HG03439 (cell line): ENCODE results near the gene LARP4B.

ENCODE experiments used
- ATAC-seq: cut with Tn5 transposase; IDR thresholded peaks from one replicate; pipeline ENCODE4 v1.9.1; 2021; ENCODE audit warnings: mild to moderate bottlenecking, moderate library complexity; ENCODE audit not compliant: unreplicated experiment

The LARP4B gene

GRCh38 chr10:811379-812175 is 119.9 kb downstream of the LARP4B start:
- no peak for ATAC-seq

GRCh38 chr10:810351-810846 is 121.1 kb downstream of the LARP4B start:
- ATAC-seq: no peak

- ATAC-seq: no peak
Measured at GRCh38 chr10:809671-810350, 121.7 kb downstream of the LARP4B start.

- ATAC-seq: no peak
Measured at GRCh38 chr10:807958-808353, 123.5 kb downstream of the LARP4B start.

GRCh38 chr10:807163-807957 is 124.1 kb downstream of the LARP4B start:
- no peak for ATAC-seq

GRCh38 chr10:806451-807162 is 124.9 kb downstream of the LARP4B start:
- no peak for ATAC-seq

GRCh38 chr10:805620-806305 is 125.7 kb downstream of the LARP4B start:
- no peak for ATAC-seq

GRCh38 chr10:804787-805619 is 126.5 kb downstream of the LARP4B start:
- ATAC-seq: no peak

GRCh38 chr10:804191-804781 is 127.2 kb downstream of the LARP4B start:
- no peak for ATAC-seq

- ATAC-seq: no peak
Measured at GRCh38 chr10:803041-803741, 128.3 kb downstream of the LARP4B start.

- no peak for ATAC-seq
Measured at GRCh38 chr10:802506-802905, 129.0 kb downstream of the LARP4B start.

GRCh38 chr10:797179-797578 is 134.3 kb downstream of the LARP4B start:
- no peak for ATAC-seq

GRCh38 chr10:796233-796632 is 135.3 kb downstream of the LARP4B start:
- ATAC-seq: no peak

- ATAC-seq: no peak
Measured at GRCh38 chr10:794382-794956, 137.0 kb downstream of the LARP4B start.

- no peak for ATAC-seq
Measured at GRCh38 chr10:792792-793100, 138.8 kb downstream of the LARP4B start.

GRCh38 chr10:792083-792791 is 139.3 kb downstream of the LARP4B start:
- ATAC-seq: no peak

- no peak for ATAC-seq
Measured at GRCh38 chr10:791639-792038, 139.9 kb downstream of the LARP4B start.
